ENCODE results near the gene PHKA2. TPM values are rescaled to one million over a fixed set of nuclear protein-coding genes. Genes with fewer than 3 reads are reported as not detected.

PHKA2 gene
- total RNA-seq, 1 donor from 2014 or later, result 15.3 TPM

DNA sequence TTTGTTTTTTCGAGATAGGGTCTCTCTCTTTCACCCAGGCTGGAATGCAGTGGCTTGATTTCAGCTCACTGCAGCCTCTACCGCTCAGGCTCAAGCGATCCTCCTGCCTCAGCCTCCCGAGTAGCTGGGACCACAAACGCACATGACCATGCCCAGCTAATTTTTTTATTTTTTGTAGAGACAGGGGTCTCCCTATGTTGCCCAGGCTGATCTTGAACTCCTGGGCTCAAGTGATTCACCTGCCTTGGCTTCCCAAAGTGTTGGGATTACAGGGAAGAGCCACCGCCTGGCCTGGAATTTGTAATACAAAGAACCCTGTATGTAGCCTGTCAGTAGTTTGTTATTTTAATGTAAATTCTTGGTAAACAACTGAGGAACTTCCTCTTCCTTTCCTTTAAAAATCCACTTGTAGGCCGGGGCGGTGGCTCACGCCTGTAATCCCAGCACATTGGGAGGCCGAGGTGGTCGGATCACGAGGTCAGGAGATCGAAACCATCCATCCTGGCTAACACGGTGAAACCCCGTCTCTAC, 119.5 kb downstream of the PHKA2 start:
- DNase-seq (ENCODE audit: low read depth), result no peak

DNA sequence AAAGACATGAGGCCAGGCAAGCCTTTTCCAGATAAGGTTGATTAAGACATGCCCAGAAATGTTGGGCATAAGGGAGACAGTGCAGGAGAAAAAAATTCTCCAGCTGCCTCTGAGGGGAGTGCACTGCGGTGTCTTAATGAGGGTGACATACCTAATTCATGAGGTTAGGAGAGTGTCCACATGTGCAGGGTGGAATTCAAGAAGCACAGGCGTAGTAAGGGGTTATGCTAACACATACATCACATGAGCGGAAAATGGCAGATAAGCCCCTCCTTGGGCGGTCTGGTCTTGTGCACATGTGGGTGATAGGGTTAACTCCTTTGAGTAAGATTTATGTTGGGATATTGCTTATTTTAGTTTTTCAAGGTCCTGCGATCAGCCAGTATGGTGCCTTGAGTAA, 122.4 kb downstream of the PHKA2 start:
- DNase-seq (ENCODE audit: low read depth), result no peak

DNA sequence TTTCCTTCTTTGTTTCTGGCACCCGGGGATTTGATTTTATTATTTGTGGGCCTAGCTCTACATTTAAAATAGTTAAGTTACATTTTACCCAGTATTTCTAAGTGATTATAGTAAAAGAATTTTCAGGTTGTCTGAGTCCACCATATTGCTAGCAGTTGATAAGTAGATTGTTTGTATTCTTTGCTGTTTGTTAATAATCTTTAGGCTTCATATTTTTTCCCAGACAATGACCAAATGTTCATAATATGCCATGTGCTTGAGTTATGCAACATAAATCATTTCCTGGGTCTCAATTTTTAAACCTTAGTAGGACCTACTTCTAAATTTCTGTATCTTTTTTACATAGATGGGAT, 127.3 kb downstream of the PHKA2 start:
- no peak for DNase-seq (ENCODE audit: low read depth)

DNA sequence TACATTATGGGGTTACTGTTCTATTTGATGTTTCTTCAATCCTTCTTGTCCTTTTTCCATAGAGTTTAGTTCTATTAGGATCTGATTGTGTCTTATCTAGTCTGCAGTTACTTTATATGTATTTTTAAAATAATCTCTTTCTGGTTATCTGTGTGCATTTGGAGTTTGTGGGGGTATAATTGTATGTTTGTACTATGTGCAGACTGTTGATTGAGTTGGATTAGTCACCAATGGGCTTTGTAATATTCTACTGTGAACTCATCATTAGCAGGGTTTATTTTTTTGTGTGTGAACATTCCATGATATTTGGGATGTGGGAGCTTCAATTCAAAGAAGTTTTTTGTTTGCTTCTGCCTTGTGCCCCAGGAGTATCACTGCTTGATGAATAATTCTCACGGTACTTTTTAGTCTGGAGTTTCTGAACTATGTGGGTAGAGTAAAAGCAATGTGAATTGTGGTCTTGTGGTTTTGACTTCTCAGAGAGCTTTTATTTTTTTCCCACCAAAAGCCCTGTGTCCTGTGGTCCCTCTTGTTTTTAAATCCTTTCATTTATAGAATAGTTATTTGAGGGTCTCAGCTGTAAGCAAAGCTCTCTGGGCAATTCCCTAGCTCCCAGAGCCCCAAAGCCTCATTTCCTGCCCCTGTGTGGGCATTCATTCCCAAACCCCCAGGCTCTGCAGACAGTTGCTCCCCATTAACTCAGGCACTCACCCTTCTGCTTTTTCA, 127.8 kb downstream of the PHKA2 start:
- peak; percentile 87 for DNase-seq (ENCODE audit: low read depth)

DNA sequence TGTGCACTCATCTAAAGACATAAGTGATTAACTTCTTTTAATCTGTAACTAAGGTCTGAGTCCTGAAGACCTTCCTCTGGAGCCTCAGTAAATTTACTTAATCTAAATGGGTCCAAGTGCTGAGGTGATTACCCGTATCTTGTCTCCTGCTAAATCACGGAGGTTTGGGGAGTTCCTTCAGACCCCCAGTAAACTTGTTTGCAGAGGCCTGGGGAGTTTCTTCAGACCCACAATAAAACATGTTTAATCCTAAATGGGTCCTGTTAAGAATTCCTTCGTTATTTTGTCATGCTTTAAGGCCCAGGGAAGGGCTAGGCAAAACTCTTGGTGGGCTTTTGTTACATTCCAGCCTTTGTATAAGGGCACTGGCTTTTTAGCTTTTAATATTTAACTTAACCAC, 136.0 kb downstream of the PHKA2 start:
- DNase-seq (ENCODE audit: low read depth), result peak; percentile 9

Other genes starting within 250 kb of the PHKA2 start
- gene ADGRG2, start 138.4 kb upstream of the PHKA2 start, total RNA-seq, result 0.15 TPM in 1 of 2 replicates, not detected in the other

Data from renal cortical epithelial cell (primary cell).